ENCODE results near the gene OBSCN.

DNA sequence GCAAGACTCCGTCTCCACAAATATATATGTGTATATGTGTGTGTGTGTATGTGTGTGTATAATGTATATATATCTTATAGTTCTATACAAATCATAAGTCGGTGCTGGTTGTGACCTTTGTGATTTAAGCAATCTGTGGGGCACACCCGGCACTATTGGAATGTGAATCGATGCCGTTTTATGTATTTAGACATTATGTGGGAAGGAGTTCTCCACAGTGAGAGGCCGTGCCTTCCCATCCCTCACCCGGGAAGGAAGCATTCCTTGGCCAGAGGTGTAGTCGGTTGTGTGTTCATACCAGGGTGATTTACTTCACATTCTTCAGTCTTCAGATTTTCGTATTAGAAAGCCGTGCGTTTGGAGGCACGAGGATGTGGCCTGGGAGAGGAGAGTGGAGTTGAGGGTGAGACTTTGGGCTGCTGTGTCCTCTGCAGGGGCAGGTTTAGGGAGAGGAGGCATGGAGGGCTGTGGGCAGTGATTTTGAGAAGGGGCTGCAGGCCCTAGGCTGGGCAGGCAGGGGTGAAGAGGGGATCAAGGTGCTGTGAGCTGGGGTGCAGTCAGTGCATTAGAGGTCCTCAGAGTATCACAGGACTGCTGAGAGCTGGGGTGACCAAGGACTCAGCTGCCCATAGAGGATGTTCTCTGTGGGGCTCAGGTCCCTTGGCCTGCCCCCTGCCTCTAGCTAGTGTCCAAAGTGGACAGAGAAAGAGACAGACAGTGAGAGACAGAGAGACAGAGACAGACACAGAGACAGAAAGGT is 141.0 kb downstream of the OBSCN start:
- TF ChIP-seq, protein P1, sequence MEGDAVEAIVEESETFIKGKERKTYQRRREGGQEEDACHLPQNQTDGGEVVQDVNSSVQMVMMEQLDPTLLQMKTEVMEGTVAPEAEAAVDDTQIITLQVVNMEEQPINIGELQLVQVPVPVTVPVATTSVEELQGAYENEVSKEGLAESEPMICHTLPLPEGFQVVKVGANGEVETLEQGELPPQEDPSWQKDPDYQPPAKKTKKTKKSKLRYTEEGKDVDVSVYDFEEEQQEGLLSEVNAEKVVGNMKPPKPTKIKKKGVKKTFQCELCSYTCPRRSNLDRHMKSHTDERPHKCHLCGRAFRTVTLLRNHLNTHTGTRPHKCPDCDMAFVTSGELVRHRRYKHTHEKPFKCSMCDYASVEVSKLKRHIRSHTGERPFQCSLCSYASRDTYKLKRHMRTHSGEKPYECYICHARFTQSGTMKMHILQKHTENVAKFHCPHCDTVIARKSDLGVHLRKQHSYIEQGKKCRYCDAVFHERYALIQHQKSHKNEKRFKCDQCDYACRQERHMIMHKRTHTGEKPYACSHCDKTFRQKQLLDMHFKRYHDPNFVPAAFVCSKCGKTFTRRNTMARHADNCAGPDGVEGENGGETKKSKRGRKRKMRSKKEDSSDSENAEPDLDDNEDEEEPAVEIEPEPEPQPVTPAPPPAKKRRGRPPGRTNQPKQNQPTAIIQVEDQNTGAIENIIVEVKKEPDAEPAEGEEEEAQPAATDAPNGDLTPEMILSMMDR (IDR thresholded peaks at IDR 0.05), result no peak
- no peak for TF ChIP-seq POLR2A (IDR thresholded peaks at IDR 0.05)

Data from heart left ventricle (tissue), 13 donors.